Thymus (tissue), 11 donors: ENCODE data around the gene ANAPC4. TPM values are rescaled to one million over a fixed set of nuclear protein-coding genes. Genes with fewer than 3 reads are reported as not detected.
"Not testable (repeated sequence)": the region's sequence is repeated elsewhere in the genome, so short reads cannot be mapped to it uniquely, and the experiment has no call there.

Experiments used
- DNase-seq, 9 donors: peaks; one replicate each; pipeline ENCODE4 v3.0.0-alpha.2; 2013; ENCODE audit warnings: low spot score in 9 of 9, low read depth in 6 of 9, missing footprints in 1 of 9
- H3K27ac ChIP-seq, 2 donors: one replicate each; pipeline ENCODE4 v1.5.1; 2013; ENCODE audit warnings: control low read depth in 1 of 2, low read depth in 1 of 2, low read length in 1 of 2, mild to moderate bottlenecking in 1 of 2, moderate library complexity in 1 of 2
- H3K27me3 ChIP-seq, 2 donors: one replicate each; pipeline ENCODE4 v1.5.1; 2013; ENCODE audit warnings: low read length in 1 of 2; ENCODE audit not compliant: control insufficient read depth in 2 of 2, insufficient read depth in 1 of 2
- H3K36me3 ChIP-seq, 2 donors: one replicate each; pipeline ENCODE4 v1.5.1; 2013; ENCODE audit warnings: low read length in 1 of 2, mild to moderate bottlenecking in 1 of 2, moderate library complexity in 1 of 2; ENCODE audit not compliant: control insufficient read depth in 2 of 2, insufficient read depth in 2 of 2
- H3K4me1 ChIP-seq, 2 donors: one replicate each; pipeline ENCODE4 v1.5.1; 2013; ENCODE audit warnings: low read length in 2 of 2; ENCODE audit not compliant: control insufficient read depth in 2 of 2, insufficient read depth in 2 of 2
- H3K4me3 ChIP-seq, 2 donors: one replicate each; pipeline ENCODE4 v1.5.1; 2013; ENCODE audit warnings: low read length in 2 of 2, control low read depth in 1 of 2, mild to moderate bottlenecking in 1 of 2
- H3K9me3 ChIP-seq, 2 donors: one replicate each; pipeline ENCODE4 v1.5.1; 2013; ENCODE audit warnings: low read length in 1 of 2, mild to moderate bottlenecking in 1 of 2; ENCODE audit not compliant: control insufficient read depth in 2 of 2, insufficient read depth in 1 of 2
- WGBS: extraction: QIAGEN DNeasy Blood & Tissue Kit; methylation state at CpG from one replicate; pipeline ENCODE4 v1.1.7; 2013; 5-methylcytosine and 5-hydroxymethylcytosine counted together
- polyA plus RNA-seq: library from polyadenylated mRNA; stranded (reverse); fragments of 200-250 nt; gene quantifications from one replicate; pipeline ENCODE4 v1.2.3, GENCODE V29; 2013
- total RNA-seq: library from RNA; stranded (reverse); fragments of 120-200 nt; gene quantifications from one replicate; pipeline ENCODE4 v1.2.4, GENCODE V29; 2013
- donor health status: healthy.

Gene ANAPC4
- total and polyA plus RNA-seq, 2 donors: 29.8 to 60.3 TPM

DNA sequence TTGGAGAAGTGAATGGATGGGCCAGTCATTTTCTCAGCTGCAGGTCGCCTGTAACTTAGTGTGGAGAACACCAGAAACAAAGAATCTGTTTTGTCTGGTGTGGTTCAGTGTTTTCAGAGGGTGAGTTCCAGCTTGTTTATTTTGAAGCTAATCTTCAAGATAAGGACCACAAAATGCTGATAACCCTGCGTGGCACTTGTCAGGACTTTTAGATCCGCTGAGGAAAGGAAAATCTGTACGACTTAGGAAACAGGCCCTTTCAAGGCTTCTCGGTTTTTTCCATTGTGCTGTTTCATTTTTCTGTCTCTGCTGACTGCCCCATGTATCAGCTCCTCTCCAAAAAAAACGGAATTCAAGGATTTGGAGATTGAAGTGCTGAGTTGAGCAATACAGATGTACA lies 8.7 kb upstream of the ANAPC4 start:
- 94% methylated on average over 6 of the region's 6 CpGs for WGBS
- H3K9me3 ChIP-seq: no peaks in the 10 kb centered on the region
- no peaks in the 10 kb centered on the region for H3K4me1 ChIP-seq

GRCh38 chr4:25370242-25370641 lies 6.8 kb upstream of the ANAPC4 start:
- Histone ChIP-seq H3K27me3 (no peaks in the 10 kb centered on the region), H3K27ac (no peak overlapping the region), H3K4me1 (peaks cover 0 to under 1% of the 10 kb centered on the region in 2 donors), H3K9me3 (no peaks in the 10 kb centered on the region), H3K4me3 (no peak overlapping the region), H3K36me3 (peaks cover 0 to 9% of the 10 kb centered on the region in 2 donors)
- 97% methylated on average over 2 of the region's 2 CpGs for WGBS
- no peak for DNase-seq

More for the DNA sequence above, 8.7 kb upstream of the ANAPC4 start:
- Histone ChIP-seq H3K27me3 (no peaks in the 10 kb centered on the region), H3K36me3 (peaks cover 0 to 12% of the 10 kb centered on the region in 2 donors), H3K4me3 (no peak overlapping the region), H3K27ac (no peak overlapping the region)
- no peak for DNase-seq

GRCh38 chr4:25372549-25372948 lies 4.5 kb upstream of the ANAPC4 start:
- H3K27me3 ChIP-seq, H3K4me3 ChIP-seq, H3K9me3 ChIP-seq, DNase-seq, H3K27ac ChIP-seq, H3K36me3 ChIP-seq: not testable (repeated sequence)
- peaks cover 2 to 12% of the 10 kb centered on the region in 2 donors for H3K4me1 ChIP-seq
- 94% methylated on average over 9 of the region's 9 CpGs for WGBS

- Histone ChIP-seq H3K27me3 (no peaks in the 10 kb centered on the region), H3K4me3 (peak overlapping the region; percentile 95 to 98), H3K9me3 (peaks cover 0 to 5% of the 10 kb centered on the region in 2 donors), H3K36me3 (peaks cover 12 to 15% of the 10 kb centered on the region in 2 donors), H3K4me1 (peaks cover 18 to 25% of the 10 kb centered on the region in 2 donors), H3K27ac (peak overlapping the region; percentile 61 to 85)
- 30% methylated on average over 18 of the region's 18 CpGs for WGBS
- peak in 1 of 9 donors; percentile 39 for DNase-seq
These were observed 741 bp downstream of the ANAPC4 start for GRCh38 chr4:25377572-25378436.

GRCh38 chr4:25378437-25378743 lies 1.3 kb downstream of the ANAPC4 start:
- no peak for DNase-seq
- H3K4me3 ChIP-seq: peak overlapping the region in 1 of 2 donors; percentile 98
- peaks cover 18 to 25% of the 10 kb centered on the region in 2 donors for H3K4me1 ChIP-seq
- no peaks in the 10 kb centered on the region for H3K27me3 ChIP-seq
- H3K27ac ChIP-seq: no peak overlapping the region
- H3K9me3 ChIP-seq: peaks cover 0 to 5% of the 10 kb centered on the region in 2 donors
- H3K36me3 ChIP-seq: peaks cover 15 to 18% of the 10 kb centered on the region in 2 donors
- 97% methylated on average over 6 of the region's 6 CpGs for WGBS

- Histone ChIP-seq H3K27me3 (no peaks in the 10 kb centered on the region), H3K36me3 (peaks cover 20 to 30% of the 10 kb centered on the region in 2 donors), H3K4me1 (peaks cover 18 to 25% of the 10 kb centered on the region in 2 donors), H3K27ac (no peak overlapping the region), H3K9me3 (peaks cover 0 to 5% of the 10 kb centered on the region in 2 donors), H3K4me3 (no peak overlapping the region)
- no peak for DNase-seq
- 98% methylated on average over 2 of the region's 2 CpGs for WGBS
These were observed 2.5 kb downstream of the ANAPC4 start for GRCh38 chr4:25379591-25379990.

DNA sequence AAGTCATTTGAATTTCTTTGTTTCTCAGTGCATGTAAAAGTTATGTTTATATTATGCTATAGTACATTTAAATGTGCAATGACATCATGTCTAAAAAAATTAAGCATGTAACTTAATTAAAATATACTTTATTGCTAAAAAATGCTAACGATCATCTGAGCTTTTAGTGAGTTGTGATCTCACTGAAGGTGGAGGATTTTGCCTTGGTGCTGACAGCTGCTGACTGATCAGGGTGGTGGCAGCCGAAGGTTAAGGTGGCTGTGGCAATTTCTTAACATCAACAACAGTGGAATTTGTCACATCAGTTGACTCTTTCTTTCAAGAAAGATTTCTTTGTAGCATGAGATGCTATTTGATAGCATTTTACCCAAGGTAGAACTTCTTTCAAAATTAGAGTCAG lies 6.6 kb downstream of the ANAPC4 start:
- Histone ChIP-seq H3K4me3 (no peak overlapping the region), H3K4me1 (peaks cover 1 to 5% of the 10 kb centered on the region in 2 donors), H3K36me3 (peaks cover 24 to 48% of the 10 kb centered on the region in 2 donors), H3K9me3 (no peaks in the 10 kb centered on the region), H3K27me3 (no peaks in the 10 kb centered on the region), H3K27ac (no peak overlapping the region)
- DNase-seq: no peak
- WGBS: 74% methylated on average over 2 of the region's 2 CpGs

DNA sequence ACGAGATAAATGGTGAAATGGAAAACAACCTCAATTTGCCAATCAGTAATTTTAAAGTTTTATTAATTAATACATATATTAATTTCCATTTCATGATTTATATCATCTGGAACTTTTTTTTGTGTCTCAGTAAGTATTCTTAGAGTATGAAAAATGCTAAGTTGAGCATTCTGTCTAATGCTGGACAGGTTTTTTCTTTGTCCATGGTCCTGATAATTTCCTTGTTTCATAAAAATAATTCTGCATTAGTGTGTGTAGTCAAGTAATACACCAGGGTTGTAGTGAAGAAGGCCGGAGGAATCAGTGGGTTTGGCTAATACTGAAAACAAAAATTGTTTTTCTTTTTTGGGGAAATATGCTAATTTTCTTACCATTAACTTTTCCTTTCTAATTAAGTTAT lies 9.9 kb downstream of the ANAPC4 start:
- 95% methylated on average over 2 of the region's 2 CpGs for WGBS
- H3K9me3 ChIP-seq: no peaks in the 10 kb centered on the region
- no peaks in the 10 kb centered on the region for H3K4me1 ChIP-seq
- peaks cover 12 to 56% of the 10 kb centered on the region in 2 donors for H3K36me3 ChIP-seq
- H3K4me3 ChIP-seq: no peak overlapping the region
- no peak overlapping the region for H3K27ac ChIP-seq
- no peak for DNase-seq
- no peaks in the 10 kb centered on the region for H3K27me3 ChIP-seq

DNA sequence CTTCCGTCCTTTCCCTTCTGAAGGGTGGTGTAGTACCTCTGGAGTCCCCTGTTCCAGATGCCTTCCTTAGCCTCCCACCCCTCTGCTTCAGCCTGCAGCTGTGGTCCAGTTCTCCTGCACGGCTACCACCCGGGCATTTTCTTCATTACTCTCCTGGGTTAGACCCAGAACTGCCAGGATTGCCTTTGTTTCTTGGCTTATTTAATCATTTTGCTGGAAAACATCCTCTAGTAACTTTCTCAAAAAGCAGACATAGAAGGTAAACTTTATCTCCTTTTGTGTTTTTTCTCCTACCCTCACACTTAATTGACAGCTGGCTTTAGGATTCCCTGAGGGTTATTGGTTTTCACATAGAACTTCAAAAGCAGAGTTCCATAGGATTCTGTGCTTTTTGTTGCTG lies 20.2 kb downstream of the ANAPC4 start:
- Histone ChIP-seq H3K4me3 (no peak overlapping the region), H3K9me3 (peaks cover 2 to 3% of the 10 kb centered on the region in 2 donors), H3K27ac (no peak overlapping the region), H3K36me3 (peaks cover 38 to 73% of the 10 kb centered on the region in 2 donors), H3K4me1 (no peaks in the 10 kb centered on the region), H3K27me3 (no peaks in the 10 kb centered on the region)
- DNase-seq: no peak
- WGBS: 97% methylated on average over 3 of the region's 3 CpGs
